Kidney (tissue), 14 donors: Measurements from ENCODE around the gene RGL3. TPM values are rescaled to one million over a fixed set of nuclear protein-coding genes. Genes with fewer than 3 reads are reported as not detected.

Experiments
- DNase-seq, 5 donors: peaks; one replicate each; pipeline ENCODE4 v3.0.0-alpha.2; 2013 to 2020
- FAIRE-seq: peaks from 2 replicates; lab custom pipeline; 2012; peaks lifted over from hg19 to GRCh38; lab: Jason Lieb, UNC
- H3K27ac ChIP-seq, 2 donors: one replicate each; pipeline ENCODE4 v1.7.0; 2013; ENCODE audit warnings: low read depth in 2 of 2, low read length in 2 of 2, inconsistent platforms in 1 of 2
- H3K27me3 ChIP-seq: one replicate; pipeline ENCODE4 v1.7.1; 2013; ENCODE audit warnings: low read length, inconsistent platforms; ENCODE audit not compliant: control insufficient read depth, insufficient read depth
- H3K36me3 ChIP-seq, 3 donors: one replicate each; pipeline versions ENCODE4 v1.7.0 to v1.7.1; 2013; ENCODE audit warnings: low read length in 3 of 3, control low read depth in 1 of 3, inconsistent platforms in 1 of 3; ENCODE audit not compliant: insufficient read depth in 3 of 3, control insufficient read depth in 2 of 3
- H3K4me1 ChIP-seq, 3 donors: one replicate each; pipeline versions ENCODE4 v1.7.0 to v1.7.1; 2013; ENCODE audit warnings: low read length in 3 of 3, inconsistent platforms in 1 of 3, low read depth in 1 of 3; ENCODE audit not compliant: control insufficient read depth in 2 of 3, insufficient read depth in 2 of 3
- H3K4me3 ChIP-seq, 3 donors: one replicate each; pipeline versions ENCODE4 v1.7.0 to v1.8.1; 2013; ENCODE audit warnings: low read length in 3 of 3, control low read depth in 1 of 3, inconsistent platforms in 1 of 3
- H3K9ac ChIP-seq, 3 donors: one replicate each; pipeline versions ENCODE4 v1.7.0 to v1.7.1; 2013; ENCODE audit warnings: low read length in 3 of 3, control low read depth in 1 of 3, inconsistent platforms in 1 of 3
- H3K9me3 ChIP-seq, 3 donors: one replicate each; pipeline versions ENCODE4 v1.7.0 to v1.7.1; 2013; ENCODE audit warnings: low read length in 3 of 3, control low read depth in 1 of 3, inconsistent platforms in 1 of 3; ENCODE audit not compliant: control insufficient read depth in 2 of 3, insufficient read depth in 1 of 3
- intact Hi-C: fragments of 100-400 bp; cut with DNase I; formaldehyde crosslinking; loops from one replicate; pipeline ENCODE4 v1.11.1; 2022
- polyA plus RNA-seq: library from polyadenylated mRNA; stranded (reverse); fragments of 350-450 nt; fragmentation: Illumina TruSeq; extraction: RNeasy Lipid Tissue Mini Kit (QIAGEN cat#74804); gene quantifications from one replicate; pipeline ENCODE4 v1.2.3, GENCODE V29; 2014; ENCODE audit warnings: low read depth, low replicate concordance; ENCODE audit not compliant: insufficient read depth
- total RNA-seq: library from RNA; stranded (reverse); fragmentation: NEBNext Ultra II Directional; extraction: Animal tissue kit (Norgen Biotek cat#: 25700); gene quantifications from one replicate; pipeline ENCODE4 v1.2.1, GENCODE V29; 2021
- TF ChIP-seq, protein P1 (sequence below): IDR thresholded peaks from 3 replicates; pipeline ENCODE4 v1.5.1; 2012; ENCODE audit warnings: mild to moderate bottlenecking, moderate library complexity, borderline replicate concordance; ENCODE audit not compliant: insufficient read depth; ENCODE audit errors: extremely low read depth
- donor health status: control.
- donor health status: control.
- donor health status: control.
- donor health status: control.
- donor health status: control.
- donor health status: DM: yes; HTN: yes; CAD: no.
- donor health status: Normal renal cell carcinoma (clear cell type).

RGL3 gene
- total and polyA plus RNA-seq, 2 donors from 2014 or later, result 56.9 to 126 TPM

DNA sequence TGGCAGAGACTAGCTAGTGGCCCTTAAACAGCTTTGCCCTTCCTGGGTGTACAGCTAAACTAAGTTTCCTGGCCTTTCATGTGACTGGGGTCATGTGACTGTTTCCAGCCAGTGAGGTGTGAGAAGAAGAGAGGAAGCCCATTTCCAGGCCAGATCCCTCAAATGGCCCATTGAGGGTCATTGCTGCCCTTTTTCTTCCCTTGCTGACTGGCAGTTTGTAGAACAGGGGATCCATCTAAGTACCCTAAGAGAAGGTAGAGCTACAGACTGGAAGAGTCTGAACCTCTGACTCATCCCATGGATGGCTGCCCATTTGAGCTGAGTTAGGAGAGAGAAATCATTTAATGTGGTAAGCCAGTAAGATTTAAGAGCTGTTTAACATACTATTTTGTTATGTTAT, 41.9 kb downstream of the RGL3 start:
- H3K27ac ChIP-seq, result peak overlapping the region in 1 of 2 donors; percentile 71

DNA sequence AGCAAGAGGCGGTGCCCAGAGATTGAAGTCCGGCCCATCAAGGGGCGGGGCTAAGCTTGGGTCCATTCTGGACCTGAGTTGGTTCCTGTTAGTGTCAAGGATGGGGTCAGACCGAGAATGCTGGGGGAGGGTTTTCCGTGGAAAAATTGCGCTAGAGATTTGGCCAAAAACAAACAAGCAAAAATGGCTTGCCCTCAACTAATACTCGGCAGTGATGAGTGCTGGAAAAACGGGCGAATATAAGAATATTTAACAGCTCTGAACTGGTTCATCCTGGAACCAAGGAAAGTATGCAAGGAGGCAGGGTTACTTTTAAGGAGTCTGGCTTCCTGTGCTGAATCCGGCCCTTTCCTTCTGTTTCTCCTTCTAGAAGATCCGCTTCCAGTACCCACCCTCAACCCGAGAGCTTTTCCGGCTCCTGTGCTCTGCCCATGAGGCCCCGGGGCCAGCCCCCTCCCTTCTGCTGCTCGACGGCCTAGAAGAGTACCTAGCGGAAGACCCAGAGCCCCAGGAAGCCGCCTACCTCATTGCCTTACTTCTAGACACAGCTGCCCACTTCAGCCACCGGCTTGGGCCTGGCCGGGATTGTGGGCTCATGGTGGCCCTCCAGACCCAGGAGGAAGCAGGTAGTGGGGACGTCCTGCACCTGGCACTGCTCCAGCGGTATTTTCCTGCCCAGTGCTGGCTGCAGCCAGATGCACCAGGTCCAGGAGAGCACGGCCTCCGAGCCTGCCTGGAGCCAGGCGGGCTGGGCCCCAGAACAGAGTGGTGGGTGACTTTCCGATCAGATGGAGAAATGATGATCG, 43.8 kb downstream of the RGL3 start:
- FAIRE-seq (no peak), DNase-seq (peak in 4 of 5 donors; percentile 69 to 91 (median 82))
- peak overlapping the region; percentile 87 to 93 for H3K27ac ChIP-seq
- intact Hi-C loops, result no loop called here
- H3K9me3 ChIP-seq, result no peaks in the 10 kb centered on the region
- H3K27me3 ChIP-seq, result no peaks in the 10 kb centered on the region
- H3K4me1 ChIP-seq, result peaks cover 0 to 25% (median 0%) of the 10 kb centered on the region in 3 donors
- peak overlapping the region; percentile 62 to 92 (median 85) for H3K9ac ChIP-seq
- H3K36me3 ChIP-seq, result no peaks in the 10 kb centered on the region
- TF ChIP-seq, protein P1, sequence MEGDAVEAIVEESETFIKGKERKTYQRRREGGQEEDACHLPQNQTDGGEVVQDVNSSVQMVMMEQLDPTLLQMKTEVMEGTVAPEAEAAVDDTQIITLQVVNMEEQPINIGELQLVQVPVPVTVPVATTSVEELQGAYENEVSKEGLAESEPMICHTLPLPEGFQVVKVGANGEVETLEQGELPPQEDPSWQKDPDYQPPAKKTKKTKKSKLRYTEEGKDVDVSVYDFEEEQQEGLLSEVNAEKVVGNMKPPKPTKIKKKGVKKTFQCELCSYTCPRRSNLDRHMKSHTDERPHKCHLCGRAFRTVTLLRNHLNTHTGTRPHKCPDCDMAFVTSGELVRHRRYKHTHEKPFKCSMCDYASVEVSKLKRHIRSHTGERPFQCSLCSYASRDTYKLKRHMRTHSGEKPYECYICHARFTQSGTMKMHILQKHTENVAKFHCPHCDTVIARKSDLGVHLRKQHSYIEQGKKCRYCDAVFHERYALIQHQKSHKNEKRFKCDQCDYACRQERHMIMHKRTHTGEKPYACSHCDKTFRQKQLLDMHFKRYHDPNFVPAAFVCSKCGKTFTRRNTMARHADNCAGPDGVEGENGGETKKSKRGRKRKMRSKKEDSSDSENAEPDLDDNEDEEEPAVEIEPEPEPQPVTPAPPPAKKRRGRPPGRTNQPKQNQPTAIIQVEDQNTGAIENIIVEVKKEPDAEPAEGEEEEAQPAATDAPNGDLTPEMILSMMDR, result no peak
- H3K4me3 ChIP-seq, result peak overlapping the region; percentile 69 to 87 (median 84)

More for the DNA sequence above, 41.9 kb downstream of the RGL3 start:
- TF ChIP-seq, protein P1, result no peak
- Histone ChIP-seq H3K4me3 (peak overlapping the region in 2 of 3 donors; percentile 32 to 33), H3K27me3 (peaks cover 4% of the 10 kb centered on the region), H3K9ac (no peak overlapping the region), H3K9me3 (no peaks in the 10 kb centered on the region), H3K36me3 (no peaks in the 10 kb centered on the region), H3K4me1 (peaks cover 0 to 40% (median 0%) of the 10 kb centered on the region in 3 donors)
- intact Hi-C loops, result no loop called here
- FAIRE-seq, result no peak
- no peak for DNase-seq

DNA sequence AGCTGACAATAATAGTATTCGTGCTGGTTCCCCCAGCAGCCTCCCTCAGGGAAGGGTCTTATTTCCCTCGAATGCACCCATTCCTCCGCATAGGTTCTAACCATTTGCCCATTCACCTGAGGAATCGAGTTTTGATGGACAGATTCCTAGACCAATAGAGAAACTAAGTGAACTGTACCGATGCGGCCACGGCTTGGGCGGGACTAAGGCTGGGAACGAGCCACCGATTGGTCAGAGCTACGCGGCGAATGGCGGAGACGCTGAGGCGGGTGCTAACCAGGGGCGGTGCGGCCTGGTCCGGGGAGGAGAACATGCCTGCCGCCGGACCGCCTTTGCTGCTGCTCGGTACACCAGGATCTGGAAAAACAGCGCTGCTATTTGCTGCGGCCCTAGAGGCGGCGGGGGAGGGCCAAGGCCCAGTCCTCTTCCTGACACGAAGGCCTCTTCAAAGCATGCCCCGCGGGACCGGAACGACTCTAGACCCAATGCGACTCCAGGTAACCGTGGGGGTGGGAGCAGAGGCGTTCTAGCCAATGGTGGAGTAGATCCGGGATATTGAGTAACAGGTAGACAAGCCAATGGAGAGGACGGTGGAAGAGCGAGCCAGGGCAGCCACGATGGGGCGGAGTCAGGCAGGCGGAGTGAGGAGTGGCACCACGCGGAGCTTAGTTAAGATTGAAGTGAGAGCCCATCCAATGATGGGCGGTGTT, 44.5 kb downstream of the RGL3 start, which contains the start of gene SWSAP1:
SWSAP1 (plus strand) TSS at position 234 of the 710 bp plus-strand sequence; CDS start at position 249, 15 bp downstream.
- Histone ChIP-seq H3K4me3 (peak within 1 kb of the TSS; percentile 69 to 87 (median 84)), H3K4me1 (peaks cover 0 to 23% (median 0%) of the 10 kb centered on the region in 3 donors), H3K9ac (peak within 1 kb of the TSS; percentile 62 to 92 (median 85)), H3K36me3 (no peaks in the 10 kb centered on the region), H3K27ac (peak within 1 kb of the TSS; percentile 87 to 98), H3K27me3 (no peaks in the 10 kb centered on the region), H3K9me3 (no peaks in the 10 kb centered on the region)
- intact Hi-C loops, result no loop called here
- TF ChIP-seq, protein P1, result no peak
- peak; percentile 99 to 100 (median 99) for DNase-seq
- peak; percentile 99 for FAIRE-seq
